Amniotic stem cell (primary cell): ENCODE data around the gene NBAS.
"Not testable (repeated sequence)": the region's sequence is repeated elsewhere in the genome, so short reads cannot be mapped to it uniquely, and the experiment has no call there.

Experiments used
- DNase-seq: peaks from one replicate; lab custom pipeline; 2025; lab: John Stamatoyannopoulos, UW

Gene NBAS

DNA sequence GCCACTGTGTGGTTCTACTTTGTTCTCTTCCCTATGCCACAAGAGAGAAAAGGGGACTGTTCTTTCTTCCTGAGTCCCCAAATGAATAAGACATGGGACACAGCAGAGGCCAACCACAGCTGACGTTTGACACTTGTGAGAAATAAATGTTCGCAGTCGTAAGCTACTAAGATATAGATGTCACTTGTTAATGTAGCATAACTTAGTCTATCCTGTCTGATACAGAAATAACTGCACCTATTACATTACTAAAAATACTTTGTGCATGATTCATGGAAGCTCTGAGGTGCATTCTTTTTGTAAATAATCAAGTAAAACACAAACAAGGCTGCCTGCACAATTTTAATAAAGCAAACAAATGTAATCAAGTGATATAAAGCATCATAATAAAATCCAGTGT is 148.8 kb downstream of the NBAS start:
- DNase-seq, result no peak

DNA sequence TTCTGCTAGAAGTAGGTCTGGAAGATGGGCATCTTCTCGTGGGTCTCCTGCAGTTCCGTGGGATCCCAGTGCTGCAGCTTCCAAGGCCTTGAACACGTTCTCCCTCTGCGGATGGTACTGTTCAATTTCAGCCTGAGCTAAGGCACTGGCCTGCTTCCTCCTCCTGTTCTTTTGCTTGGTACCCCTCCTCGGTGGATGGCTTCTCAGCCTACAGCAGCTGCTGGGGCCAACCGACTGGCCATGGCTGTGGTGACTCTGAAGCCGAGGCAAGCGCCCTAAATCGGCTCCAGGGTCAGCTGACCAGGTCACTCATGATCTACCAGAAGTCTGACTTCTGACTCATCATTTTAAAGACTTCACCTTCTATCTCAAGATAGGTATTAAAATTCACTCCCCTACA is 150.2 kb downstream of the NBAS start:
- DNase-seq, result no peak

DNA sequence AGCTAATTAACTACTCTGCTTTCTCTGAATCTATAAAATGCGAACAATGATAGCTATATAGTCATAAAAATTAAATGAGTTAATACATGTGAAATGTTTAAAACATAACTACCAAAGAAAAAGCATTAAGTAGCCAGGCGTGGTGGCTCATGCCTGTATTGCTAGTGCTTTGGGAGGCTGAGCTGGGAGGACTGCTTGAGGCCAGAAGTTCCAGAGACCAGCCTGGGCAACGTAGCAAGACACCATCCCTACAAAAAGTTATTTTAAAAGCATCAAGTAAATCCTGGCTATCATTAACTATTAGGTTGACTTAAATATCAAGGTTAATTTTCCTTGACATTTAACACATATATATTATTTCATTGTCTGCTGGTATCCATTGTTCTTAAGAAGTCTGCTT is 152.4 kb downstream of the NBAS start:
- no peak for DNase-seq

DNA sequence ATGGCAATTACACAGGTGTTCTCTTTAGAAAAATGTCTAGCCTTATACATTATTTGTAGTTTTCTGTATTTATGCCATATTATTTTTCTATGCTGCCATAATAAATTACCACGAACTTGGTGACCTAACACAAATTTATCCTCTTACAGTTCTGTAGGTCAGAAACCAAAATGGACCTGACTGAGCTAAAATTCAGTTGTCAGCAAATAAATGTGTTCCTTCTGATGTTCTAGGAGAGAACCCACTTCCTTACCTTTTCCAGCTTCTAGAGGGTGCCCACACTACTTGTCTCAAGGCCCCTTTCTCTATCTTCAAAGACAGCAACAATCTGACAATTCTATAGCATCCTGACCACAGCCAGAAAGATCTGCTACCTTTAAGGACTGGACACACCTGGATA is 153.5 kb downstream of the NBAS start:
- DNase-seq, result no peak

DNA sequence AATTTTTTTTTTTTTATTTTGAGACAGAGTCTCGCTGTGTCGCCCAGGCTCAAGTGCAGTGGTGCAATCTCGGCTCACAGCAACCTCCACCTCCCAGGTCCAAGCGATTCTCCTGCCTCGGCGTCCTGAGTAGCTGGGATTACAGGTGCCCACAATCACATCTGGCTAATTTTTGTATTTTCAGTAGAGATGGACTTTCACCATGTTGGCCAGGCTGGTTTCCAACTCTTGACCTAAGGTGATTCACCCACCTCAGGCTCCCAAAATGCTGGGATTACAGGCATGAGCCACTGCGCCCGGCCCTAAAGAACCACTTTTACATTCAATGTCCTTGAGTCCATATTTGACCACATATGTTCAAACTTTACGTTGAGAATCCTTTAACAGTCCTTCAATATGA is 156.6 kb downstream of the NBAS start:
- not testable (repeated sequence) for DNase-seq

DNA sequence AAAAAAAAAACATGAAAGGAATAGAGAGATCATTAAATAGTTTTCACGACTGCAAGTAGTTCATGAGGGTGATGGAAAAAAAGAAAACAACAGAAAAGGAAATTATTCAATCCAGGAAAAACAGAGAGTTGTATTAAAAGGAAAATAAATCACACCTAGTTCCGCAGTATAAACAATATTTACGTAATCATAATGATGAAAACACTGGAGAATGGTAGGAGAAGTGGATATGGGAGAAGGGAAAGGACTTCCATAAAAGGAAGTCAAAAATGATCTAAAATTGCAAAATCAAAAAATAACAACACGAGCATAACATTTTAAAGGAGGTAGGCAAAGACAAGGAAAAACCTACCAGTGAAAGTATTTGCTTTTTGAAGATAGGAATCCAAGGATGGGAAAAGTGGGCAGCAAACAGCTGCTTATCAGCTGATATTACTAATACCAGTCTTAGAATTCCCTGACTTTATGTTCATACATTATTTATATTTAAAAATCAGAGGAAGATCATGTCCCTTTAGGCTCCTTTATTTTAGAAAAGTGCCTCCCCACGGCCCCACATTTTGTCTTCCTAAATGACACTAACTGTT is 160.8 kb downstream of the NBAS start:
- no peak for DNase-seq

DNA sequence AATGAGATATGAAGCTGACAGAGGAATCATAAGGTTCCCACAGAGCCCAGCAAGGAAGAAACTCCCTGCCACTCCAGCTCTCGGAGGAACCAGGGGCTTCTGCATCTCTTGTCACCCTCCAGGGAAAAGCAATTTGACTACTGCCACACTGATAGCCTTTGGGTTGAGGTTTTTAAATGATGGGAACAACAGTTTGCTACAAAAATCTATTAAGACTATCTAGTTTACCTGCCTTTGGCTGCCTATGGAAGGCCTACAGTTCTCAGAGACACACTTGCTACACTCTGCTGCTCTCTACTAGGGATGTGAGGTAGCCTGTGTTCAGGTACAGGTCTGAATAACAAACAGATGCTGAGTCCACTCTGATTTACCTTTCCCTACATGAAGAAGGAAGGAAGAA is 161.9 kb downstream of the NBAS start:
- DNase-seq, result no peak

DNA sequence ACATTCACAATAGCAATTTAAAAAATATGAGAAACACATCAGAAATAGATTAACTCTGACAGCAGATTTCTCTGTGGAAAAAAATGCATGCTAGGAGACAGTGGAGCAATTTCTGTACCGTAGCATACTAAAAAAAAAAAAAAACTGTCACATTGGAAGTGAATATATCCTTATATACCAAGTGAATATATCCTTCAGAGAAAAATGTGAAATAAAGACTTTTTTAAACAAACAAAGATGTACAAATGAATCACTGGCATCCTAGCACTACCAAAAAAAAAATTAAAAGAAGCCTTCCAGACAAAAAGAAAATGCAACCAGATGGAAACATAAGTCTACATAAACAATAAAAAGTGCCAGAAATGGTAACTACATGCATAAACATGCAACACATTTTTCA is 169.4 kb downstream of the NBAS start:
- no peak for DNase-seq

DNA sequence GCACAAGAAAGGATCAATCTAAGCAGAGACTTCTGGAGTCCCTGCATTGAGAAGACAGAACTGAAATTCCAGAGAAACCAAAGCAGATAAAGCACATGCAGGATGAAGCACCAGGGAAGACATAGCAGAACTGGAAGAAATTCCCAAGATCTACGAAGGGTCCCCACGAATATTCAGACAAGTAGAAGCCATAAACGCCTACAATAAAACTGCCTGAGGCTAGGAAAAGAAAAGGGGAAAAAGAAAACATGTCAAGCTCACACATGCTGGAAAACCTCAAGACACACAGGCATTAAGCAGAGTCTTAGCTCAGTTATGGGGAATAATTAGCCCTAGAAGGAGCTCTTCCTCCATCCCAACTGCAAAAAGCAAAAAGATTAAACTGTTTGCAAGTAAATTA is 171.2 kb downstream of the NBAS start:
- DNase-seq, result no peak

DNA sequence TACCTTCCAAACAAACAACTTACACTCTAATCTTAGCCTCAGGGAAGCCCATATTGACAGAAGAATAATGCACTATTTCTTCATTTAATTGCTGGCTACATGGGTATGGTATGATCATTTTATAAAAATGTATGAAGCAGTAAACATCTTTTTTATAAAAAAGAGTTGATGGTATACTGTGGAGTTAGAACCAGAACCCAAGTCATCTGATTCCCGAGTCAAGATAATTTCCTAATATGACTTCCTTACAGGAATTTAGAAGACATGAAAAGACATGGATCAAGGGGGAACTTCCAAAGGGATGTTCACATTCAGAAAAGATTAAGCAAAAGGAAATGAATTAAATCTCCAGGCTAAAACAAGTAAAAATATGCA is 171.8 kb downstream of the NBAS start:
- DNase-seq, result no peak

DNA sequence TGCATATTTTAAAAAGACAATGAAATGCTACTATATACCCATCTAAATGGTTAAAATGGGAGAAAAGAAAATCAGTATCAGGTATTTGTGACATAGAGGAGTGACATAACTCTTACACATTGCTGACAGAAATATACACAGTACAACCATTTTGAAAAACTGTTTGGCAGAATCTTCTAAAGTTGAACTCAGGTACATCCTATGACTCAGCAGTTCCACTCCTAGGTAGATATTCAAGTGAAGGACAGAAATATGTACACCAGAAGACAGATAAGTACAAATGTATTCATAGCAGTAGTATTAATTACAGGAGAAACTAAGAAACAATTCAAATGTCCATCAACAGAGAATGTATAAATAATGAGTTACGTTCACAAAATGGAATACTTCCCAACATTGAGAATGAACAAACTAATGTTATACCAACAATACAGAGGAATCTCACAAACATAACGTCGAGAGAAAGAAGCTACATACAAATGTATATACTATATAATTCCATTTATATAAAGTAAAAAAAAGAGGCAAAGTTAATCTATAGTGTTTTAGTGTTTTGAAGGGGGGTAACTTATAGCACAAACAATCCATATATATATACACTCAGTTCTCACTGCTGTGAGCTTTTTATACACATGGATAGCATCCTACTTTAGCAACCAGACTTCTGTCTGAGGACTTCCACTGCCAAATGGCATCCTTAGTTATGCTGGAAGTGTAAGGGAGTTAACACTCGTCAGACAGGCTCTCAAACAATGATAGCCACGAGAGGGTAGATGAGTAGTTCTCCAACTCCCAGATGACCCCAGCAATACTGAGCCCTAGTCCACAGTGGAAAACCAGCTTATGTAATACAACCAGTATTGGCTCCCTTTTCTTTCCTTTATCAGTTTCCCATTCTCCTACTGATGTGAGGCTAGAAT is 172.5 kb downstream of the NBAS start:
- no peak for DNase-seq

DNA sequence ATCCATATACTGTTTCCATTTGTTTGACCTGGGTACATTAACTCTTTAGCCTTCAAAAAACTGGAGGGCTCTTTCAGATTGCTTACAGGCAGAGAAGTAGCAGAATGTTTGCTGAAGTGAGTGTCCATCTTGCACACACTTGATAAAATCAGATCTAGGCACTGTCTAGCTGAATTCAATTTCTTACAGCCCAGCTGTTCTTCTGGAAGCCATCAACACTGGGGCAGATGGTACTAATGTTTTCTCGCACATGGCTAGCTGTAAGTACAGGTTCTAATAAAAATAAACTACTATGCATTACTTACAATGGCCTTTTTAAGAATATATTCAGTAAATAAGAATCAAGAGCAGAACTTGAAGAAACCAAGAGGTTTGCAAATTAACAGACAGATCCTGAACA is 175.9 kb downstream of the NBAS start:
- DNase-seq, result no peak

DNA sequence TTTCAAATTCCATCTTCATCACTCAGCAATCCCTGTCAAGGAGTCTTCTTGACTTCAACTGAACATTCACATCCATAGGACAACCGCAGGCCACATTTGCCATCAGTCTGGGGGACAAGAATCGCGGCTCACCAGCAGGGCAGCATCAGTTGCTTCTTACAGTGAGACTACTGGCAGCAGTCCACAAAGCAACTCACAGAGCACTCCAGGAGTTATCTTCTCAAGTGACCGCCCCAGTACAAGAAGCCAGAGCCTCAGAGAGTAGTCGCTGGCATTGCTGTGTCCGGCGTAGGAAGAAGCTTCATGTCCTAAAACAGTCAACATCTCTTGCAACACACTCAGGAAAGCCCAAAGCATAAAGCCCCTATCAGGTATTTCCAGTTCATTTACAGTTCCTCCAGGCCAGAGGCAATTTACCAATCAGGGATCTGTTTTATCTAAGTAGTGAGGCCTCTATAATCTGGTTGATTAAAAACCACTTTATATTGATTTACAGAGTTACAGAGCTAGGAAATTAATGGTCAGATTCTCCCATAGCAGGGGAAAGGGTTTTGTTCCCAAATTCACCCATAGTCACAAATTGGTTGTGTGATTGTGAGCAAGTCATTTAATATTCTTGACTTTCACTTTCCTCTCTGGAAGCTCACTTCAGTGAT is 177.3 kb downstream of the NBAS start:
- no peak for DNase-seq

DNA sequence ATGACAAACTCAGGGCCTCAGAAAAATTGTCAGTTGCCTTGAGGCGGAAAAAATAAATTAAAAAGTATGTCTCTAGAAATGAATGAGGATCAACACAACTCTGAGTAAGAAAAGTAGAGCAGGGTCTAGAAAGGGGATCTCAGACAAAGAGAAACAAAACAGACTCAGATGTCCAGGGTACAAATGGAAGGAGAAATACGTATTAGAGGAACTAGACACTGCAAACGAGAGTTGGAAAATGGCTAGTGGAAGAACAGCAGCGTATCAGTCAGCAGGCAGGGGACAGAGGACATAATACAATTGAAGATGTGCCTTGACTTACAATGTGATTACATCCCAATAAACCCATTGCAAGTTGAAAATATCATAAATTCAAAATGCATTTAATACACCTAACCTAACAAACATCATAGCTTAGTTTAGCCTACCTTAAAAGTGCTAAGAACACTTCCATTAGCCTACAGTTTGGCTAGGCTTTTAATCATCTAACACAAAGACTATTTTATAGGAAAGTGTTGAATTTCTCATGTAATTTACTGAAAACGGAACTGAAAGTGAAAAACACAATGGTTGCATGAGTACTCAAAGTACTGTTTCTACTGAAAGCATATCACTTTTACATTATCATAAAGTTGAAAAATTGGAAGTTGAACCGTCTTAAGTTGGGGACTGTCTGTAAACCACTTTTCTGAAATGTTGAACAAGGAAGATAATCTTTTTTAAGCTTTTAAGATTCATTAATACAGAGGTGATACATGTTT is 182.8 kb downstream of the NBAS start:
- DNase-seq, result no peak

DNA sequence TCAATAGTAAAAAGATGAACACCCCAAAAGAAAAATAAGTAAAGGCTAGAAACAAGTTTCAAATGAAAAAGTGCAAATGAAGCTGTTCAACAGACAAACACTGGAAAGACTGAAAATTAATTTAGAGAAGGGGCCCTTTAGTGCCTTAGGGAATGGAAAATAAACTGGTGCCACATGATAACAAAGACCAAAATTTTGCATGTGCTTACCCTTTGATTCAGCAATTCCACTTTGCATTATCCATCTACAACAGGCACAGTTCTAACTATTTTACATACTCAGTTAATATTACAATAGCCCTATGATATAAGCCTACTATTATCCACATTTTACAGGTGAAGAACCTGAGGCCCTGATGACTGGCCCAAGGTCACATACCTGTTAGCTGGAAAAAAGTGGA is 183.9 kb downstream of the NBAS start:
- DNase-seq, result no peak

DNA sequence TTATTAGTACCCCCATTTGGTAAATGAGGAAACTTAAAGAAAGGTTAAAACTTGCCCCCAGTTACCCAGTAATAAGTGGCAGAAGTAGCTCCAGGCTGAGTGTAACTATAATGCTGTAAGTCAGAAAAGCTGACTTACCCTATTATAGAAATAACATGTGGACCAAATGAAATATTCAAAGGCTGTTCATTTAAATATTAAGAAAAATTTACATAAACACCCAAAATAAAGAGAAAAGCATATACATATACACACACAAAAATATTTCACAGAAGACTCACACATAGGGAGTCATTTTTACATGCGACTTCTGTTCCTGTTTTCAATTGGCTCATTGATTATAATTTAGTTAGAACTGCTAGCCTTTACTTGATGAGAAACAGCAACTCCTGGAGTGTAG is 189.1 kb downstream of the NBAS start:
- DNase-seq, result no peak

DNA sequence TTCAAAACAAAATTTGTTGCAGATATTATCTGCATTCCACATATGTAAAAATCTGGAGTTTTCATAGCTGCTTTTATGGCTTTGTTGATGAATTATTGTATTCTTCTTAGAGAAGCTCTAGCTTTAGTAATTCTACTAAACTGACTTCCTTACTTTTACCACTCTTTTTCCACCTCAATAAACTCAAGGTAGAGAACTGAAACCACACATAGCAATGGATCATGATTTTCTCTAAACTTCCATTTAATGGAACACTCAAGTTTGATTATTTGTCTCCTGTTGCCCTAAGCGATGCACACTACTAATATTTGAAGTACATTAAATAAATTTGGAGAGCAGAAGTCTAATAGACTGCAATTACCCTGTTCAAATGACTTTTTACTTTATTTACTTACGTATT is 192.0 kb downstream of the NBAS start:
- no peak for DNase-seq

DNA sequence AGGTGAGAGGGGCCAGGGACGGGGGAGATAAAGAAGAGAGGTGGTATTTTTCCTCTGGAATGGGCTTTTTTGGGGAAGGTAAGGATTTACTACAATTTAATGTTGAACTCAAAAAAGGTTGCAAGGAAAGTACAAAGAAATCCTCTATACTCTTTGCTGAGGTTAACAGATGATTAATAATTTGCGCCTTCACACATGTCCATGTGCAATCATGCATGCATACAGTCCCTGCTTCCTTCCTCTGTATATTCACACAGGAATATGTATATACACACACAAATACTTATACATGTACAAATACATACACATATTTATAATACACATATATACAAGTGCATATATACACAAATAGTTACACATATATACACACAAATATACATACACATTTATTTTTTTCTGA is 193.4 kb downstream of the NBAS start:
- DNase-seq, result no peak

DNA sequence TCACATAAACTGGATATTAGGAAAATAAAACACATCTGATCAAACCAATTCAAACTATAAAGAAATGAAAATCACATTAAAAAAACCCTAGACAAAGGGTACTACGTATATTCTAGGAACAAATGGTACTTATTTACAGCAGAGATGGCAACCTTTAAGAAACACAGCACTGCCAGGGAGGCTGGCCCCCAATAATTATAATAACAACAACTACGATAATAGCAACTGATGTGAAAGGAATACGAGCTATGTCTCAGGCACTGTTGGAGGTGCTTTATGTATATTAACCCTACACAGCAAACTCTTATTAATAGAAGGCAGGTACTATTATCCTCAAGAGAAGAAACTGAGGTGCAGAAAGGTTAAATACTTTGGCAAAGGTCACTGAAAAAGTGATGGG is 193.9 kb downstream of the NBAS start:
- no peak for DNase-seq

DNA sequence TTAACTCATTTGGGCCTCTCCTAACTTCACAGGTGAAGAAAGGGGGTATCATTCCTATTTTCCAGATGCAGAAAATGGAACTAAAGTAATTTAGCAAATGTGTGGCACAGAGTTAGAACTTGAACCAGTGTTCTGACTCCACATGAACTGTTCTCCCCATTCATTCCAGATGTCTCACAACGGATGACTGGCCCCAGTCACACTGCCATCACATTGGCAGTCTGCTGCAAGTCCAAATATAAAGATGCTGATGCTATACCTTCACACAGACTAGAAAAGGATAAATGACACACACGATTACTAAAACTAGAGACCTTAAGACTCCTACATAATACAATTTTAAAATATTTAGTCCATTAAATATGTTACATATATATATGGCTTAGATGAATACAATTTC is 195.7 kb downstream of the NBAS start:
- no peak for DNase-seq

DNA sequence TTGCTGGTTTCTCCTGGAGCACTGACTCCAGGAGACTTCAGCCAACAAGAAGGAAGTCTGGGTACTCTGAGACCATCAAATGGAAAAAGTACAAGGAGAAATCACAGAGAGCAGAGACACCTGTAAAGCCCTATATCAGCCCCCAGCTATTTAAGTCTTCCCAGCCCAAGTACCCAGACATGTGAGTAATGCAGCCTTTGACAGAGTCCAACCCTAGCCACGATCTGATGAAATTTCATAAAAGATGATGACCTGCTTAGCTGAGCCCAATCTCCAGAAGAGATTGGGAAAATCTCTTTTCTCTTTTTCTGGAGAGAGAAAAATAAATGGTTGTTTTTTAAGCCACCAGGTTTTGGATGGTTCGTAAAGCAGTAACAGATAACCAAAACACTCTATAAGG is 196.6 kb downstream of the NBAS start:
- no peak for DNase-seq

DNA sequence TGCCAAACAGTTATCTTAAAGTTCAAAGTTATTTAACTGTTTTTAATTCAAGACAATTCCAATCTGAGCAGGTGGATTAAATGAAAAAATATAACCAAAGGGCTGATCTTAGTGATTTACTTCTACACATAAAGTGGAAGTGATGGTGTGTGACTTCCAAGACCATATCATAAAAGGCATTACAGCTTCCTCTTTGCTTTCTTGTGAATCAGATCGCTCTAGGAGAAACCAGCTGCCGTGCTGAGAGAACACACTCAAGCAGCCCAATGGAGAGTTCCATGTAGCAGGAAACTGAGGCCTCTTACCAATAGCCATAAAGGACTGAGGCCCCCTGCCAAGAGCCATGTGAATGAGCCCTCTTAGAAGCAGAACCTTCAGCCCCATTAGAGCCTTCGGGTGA is 197.4 kb downstream of the NBAS start:
- no peak for DNase-seq

DNA sequence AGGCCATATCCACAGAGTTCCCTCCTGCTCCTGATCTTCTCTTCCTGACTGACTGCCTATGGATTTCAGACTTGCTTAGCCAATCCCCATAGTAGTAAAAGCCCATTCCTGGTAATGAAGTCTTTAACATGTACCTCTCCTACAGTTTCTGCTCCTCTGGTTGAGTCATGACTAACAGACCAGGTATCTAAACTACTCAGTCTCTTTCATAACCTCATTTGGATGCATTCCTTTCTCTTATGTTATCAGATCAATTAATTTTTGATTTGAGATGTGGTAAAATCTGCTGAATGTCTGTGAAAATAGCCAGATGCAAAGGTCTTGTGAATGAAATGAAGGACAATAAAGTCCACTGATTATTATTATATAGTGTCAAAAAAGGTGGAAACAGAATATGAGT is 198.0 kb downstream of the NBAS start:
- DNase-seq, result no peak
